HEK293 (cell line): ENCODE results near the gene ADPGK.

Source experiments
- BCL11A ChIP-seq: fragments of 450-650 bp; formaldehyde crosslinking; IDR thresholded peaks from 2 replicates; pipeline ENCODE4 v1.5.1; 2016; ENCODE audit warnings: low read depth, missing biosample characterization, missing genetic modification characterization
- GFI1B ChIP-seq: fragments of 450-650 bp; formaldehyde crosslinking; IDR thresholded peaks from 2 replicates; pipeline ENCODE4 v1.5.1; 2016; ENCODE audit warnings: missing biosample characterization, missing genetic modification characterization
- HOXC10 ChIP-seq: sonication (generic); formaldehyde crosslinking; IDR thresholded peaks from 2 replicates; pipeline ENCODE4 v1.8.1; 2023; ENCODE audit warnings: mild to moderate bottlenecking, missing genetic modification reagents
- SP7 ChIP-seq: fragments of 450-650 bp; formaldehyde crosslinking; IDR thresholded peaks from 2 replicates; pipeline ENCODE4 v1.5.1; 2016; ENCODE audit warnings: missing biosample characterization, missing genetic modification characterization
- ZBTB26 ChIP-seq: fragments of 450-650 bp; formaldehyde crosslinking; optimal IDR thresholded peaks from 2 replicates; pipeline ENCODE3; 2016; ENCODE audit warnings: missing biosample characterization, mild to moderate bottlenecking, missing genetic modification characterization
- ZBTB48 ChIP-seq: fragments of 450-650 bp; formaldehyde crosslinking; IDR thresholded peaks from 2 replicates; pipeline ENCODE4 v1.5.1; 2016; ENCODE audit warnings: missing biosample characterization, missing genetic modification characterization
- ZFP41 ChIP-seq: fragments of 450-650 bp; formaldehyde crosslinking; IDR thresholded peaks from 2 replicates; pipeline ENCODE4 v1.5.1; 2016; ENCODE audit warnings: missing biosample characterization, missing genetic modification characterization, borderline replicate concordance
- ZNF10 ChIP-seq: fragments of 450-650 bp; formaldehyde crosslinking; IDR thresholded peaks from 2 replicates; pipeline ENCODE4 v1.5.1; 2017; ENCODE audit warnings: missing biosample characterization, missing genetic modification characterization
- ZNF121 ChIP-seq: fragments of 450-650 bp; formaldehyde crosslinking; IDR thresholded peaks from 2 replicates; pipeline ENCODE4 v1.5.1; 2016; ENCODE audit warnings: missing biosample characterization, missing genetic modification characterization
- ZNF280D ChIP-seq: fragments of 450-650 bp; formaldehyde crosslinking; IDR thresholded peaks from 2 replicates; pipeline ENCODE4 v1.5.1; 2016; ENCODE audit warnings: missing biosample characterization, missing genetic modification characterization
- ZNF394 ChIP-seq: fragments of 450-650 bp; formaldehyde crosslinking; IDR thresholded peaks from 2 replicates; pipeline ENCODE4 v1.5.1; 2016; ENCODE audit warnings: missing biosample characterization, missing genetic modification characterization, mild to moderate bottlenecking, moderate library complexity, borderline replicate concordance
- ZNF423 ChIP-seq: fragments of 450-650 bp; formaldehyde crosslinking; IDR thresholded peaks from 2 replicates; pipeline ENCODE4 v1.5.1; 2016; ENCODE audit warnings: missing biosample characterization, missing genetic modification characterization
- ZNF521 ChIP-seq: fragments of 450-650 bp; formaldehyde crosslinking; IDR thresholded peaks from 2 replicates; pipeline ENCODE4 v1.5.1; 2017; ENCODE audit warnings: missing biosample characterization, mild to moderate bottlenecking, missing genetic modification characterization
- ZNF529 ChIP-seq: fragments of 450-650 bp; formaldehyde crosslinking; IDR thresholded peaks from 2 replicates; pipeline ENCODE4 v1.5.1; 2017; ENCODE audit warnings: missing genetic modification characterization, missing biosample characterization; ENCODE audit not compliant: insufficient replicate concordance
- ZNF548 ChIP-seq: fragments of 450-650 bp; formaldehyde crosslinking; IDR thresholded peaks from 2 replicates; pipeline ENCODE4 v1.5.1; 2016; ENCODE audit warnings: missing biosample characterization, missing genetic modification characterization
- ZNF561 ChIP-seq: fragments of 450-650 bp; IDR thresholded peaks from 2 replicates; pipeline ENCODE4 v1.5.1; 2018; ENCODE audit warnings: missing biosample characterization, missing genetic modification characterization, borderline replicate concordance
- ZNF596 ChIP-seq: fragments of 450-650 bp; IDR thresholded peaks from 2 replicates; pipeline ENCODE4 v1.5.0; 2018; ENCODE audit warnings: missing biosample characterization, mild to moderate bottlenecking, missing genetic modification characterization, moderate library complexity
- ZNF600 ChIP-seq: fragments of 450-650 bp; formaldehyde crosslinking; IDR thresholded peaks from 2 replicates; pipeline ENCODE4 v1.5.1; 2016; ENCODE audit warnings: missing biosample characterization, missing genetic modification characterization
- ZNF664 ChIP-seq: fragments of 450-650 bp; formaldehyde crosslinking; IDR thresholded peaks from 2 replicates; pipeline ENCODE4 v1.5.1; 2016; ENCODE audit warnings: missing biosample characterization, missing genetic modification characterization
- ZNF791 ChIP-seq: fragments of 450-650 bp; formaldehyde crosslinking; IDR thresholded peaks from 2 replicates; pipeline ENCODE4 v1.5.1; 2016; ENCODE audit warnings: missing biosample characterization, missing genetic modification characterization
- ZNF843 ChIP-seq: fragments of 450-650 bp; formaldehyde crosslinking; IDR thresholded peaks from 2 replicates; pipeline ENCODE4 v1.5.1; 2016; ENCODE audit warnings: missing biosample characterization, missing genetic modification characterization
- ZSCAN16 ChIP-seq: fragments of 450-650 bp; formaldehyde crosslinking; IDR thresholded peaks from 2 replicates; pipeline ENCODE4 v1.5.1; 2016; ENCODE audit warnings: missing biosample characterization, missing genetic modification characterization
- ZSCAN23 ChIP-seq: fragments of 450-650 bp; formaldehyde crosslinking; IDR thresholded peaks from 2 replicates; pipeline ENCODE4 v1.5.1; 2016; ENCODE audit warnings: missing biosample characterization, missing genetic modification characterization
- ZSCAN5A ChIP-seq: fragments of 450-650 bp; formaldehyde crosslinking; IDR thresholded peaks from 2 replicates; pipeline ENCODE4 v1.5.1; 2016; ENCODE audit warnings: missing biosample characterization, missing genetic modification characterization
- TF ChIP-seq, protein P1 (sequence below): fragments of 450-650 bp; formaldehyde crosslinking; IDR thresholded peaks from 2 replicates; pipeline ENCODE4 v1.5.1; 2017; ENCODE audit warnings: missing biosample characterization, missing genetic modification characterization
- TF ChIP-seq, protein P2 (sequence below): fragments of 450-650 bp; IDR thresholded peaks from 2 replicates; pipeline ENCODE4 v1.5.1; 2018; ENCODE audit warnings: missing biosample characterization, mild to moderate bottlenecking, missing genetic modification characterization
- TF ChIP-seq, protein P3 (sequence below): fragments of 450-650 bp; formaldehyde crosslinking; IDR thresholded peaks from 2 replicates; pipeline ENCODE4 v1.5.1; 2016; ENCODE audit warnings: missing biosample characterization, missing genetic modification characterization

The ADPGK gene

GRCh38 chr15:72796515-72797337, 13.2 kb upstream of the ADPGK start (continued):
- TF ChIP-seq, protein P1, sequence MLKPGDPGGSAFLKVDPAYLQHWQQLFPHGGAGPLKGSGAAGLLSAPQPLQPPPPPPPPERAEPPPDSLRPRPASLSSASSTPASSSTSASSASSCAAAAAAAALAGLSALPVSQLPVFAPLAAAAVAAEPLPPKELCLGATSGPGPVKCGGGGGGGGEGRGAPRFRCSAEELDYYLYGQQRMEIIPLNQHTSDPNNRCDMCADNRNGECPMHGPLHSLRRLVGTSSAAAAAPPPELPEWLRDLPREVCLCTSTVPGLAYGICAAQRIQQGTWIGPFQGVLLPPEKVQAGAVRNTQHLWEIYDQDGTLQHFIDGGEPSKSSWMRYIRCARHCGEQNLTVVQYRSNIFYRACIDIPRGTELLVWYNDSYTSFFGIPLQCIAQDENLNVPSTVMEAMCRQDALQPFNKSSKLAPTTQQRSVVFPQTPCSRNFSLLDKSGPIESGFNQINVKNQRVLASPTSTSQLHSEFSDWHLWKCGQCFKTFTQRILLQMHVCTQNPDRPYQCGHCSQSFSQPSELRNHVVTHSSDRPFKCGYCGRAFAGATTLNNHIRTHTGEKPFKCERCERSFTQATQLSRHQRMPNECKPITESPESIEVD (tag by site-specific recombination): peak; percentile 33; the same call in 1 of the 2 replicates
- TF ChIP-seq ZFP41 (tag by site-specific recombination) (no peak), ZNF10 (tag by site-specific recombination) (no peak), ZNF843 (tag by site-specific recombination) (0 out of 2 replicates have a peak, but pooled peaks have one; percentile 28), HOXC10 (no peak), ZNF548 (tag by site-specific recombination) (no peak), BCL11A (peak; percentile 79), ZNF529 (tag by site-specific recombination) (no peak), ZNF791 (tag by site-specific recombination) (no peak), GFI1B (tag by site-specific recombination) (no peak), ZBTB48 (tag by site-specific recombination) (no peak), ZNF280D (tag by site-specific recombination) (0 out of 2 replicates have a peak, but pooled peaks have one; percentile 5), ZNF521 (no peak), ZNF394 (tag by site-specific recombination) (no peak), ZNF664 (tag by site-specific recombination) (no peak), ZSCAN5A (0 out of 2 replicates have a peak, but pooled peaks have one; percentile 47), ZNF561 (tag by site-specific recombination) (peak; percentile 87; the same call in 1 of the 2 replicates), ZSCAN16 (no peak), ZBTB26 (tag by site-specific recombination) (peak; percentile 67), ZNF596 (tag by site-specific recombination) (0 out of 2 replicates have a peak, but pooled peaks have one; percentile 34), ZNF423 (tag by site-specific recombination) (peak; percentile 69), ZSCAN23 (tag by site-specific recombination) (no peak), ZNF121 (0 out of 2 replicates have a peak, but pooled peaks have one; percentile 20), ZNF600 (tag by site-specific recombination) (peak; percentile 87), SP7 (tag by site-specific recombination) (peak; percentile 46)
- TF ChIP-seq, protein P2, sequence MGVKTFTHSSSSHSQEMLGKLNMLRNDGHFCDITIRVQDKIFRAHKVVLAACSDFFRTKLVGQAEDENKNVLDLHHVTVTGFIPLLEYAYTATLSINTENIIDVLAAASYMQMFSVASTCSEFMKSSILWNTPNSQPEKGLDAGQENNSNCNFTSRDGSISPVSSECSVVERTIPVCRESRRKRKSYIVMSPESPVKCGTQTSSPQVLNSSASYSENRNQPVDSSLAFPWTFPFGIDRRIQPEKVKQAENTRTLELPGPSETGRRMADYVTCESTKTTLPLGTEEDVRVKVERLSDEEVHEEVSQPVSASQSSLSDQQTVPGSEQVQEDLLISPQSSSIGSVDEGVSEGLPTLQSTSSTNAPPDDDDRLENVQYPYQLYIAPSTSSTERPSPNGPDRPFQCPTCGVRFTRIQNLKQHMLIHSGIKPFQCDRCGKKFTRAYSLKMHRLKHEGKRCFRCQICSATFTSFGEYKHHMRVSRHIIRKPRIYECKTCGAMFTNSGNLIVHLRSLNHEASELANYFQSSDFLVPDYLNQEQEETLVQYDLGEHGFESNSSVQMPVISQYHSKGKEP (tag by site-specific recombination): peak; percentile 64; the same call in 1 of the 2 replicates
- TF ChIP-seq, protein P3, sequence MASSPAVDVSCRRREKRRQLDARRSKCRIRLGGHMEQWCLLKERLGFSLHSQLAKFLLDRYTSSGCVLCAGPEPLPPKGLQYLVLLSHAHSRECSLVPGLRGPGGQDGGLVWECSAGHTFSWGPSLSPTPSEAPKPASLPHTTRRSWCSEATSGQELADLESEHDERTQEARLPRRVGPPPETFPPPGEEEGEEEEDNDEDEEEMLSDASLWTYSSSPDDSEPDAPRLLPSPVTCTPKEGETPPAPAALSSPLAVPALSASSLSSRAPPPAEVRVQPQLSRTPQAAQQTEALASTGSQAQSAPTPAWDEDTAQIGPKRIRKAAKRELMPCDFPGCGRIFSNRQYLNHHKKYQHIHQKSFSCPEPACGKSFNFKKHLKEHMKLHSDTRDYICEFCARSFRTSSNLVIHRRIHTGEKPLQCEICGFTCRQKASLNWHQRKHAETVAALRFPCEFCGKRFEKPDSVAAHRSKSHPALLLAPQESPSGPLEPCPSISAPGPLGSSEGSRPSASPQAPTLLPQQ (tag by site-specific recombination): peak; percentile 72
